ENCODE results near the gene SPC25.

GRCh38 chr2:168939918-168940317 lies 49.7 kb upstream of the SPC25 start:
- TF ChIP-seq CTCF (IDR thresholded peaks at IDR 0.05) (no peak), POLR2AphosphoS5 (IDR thresholded peaks at IDR 0.05) (no peak)

Data from breast epithelium (tissue), 3 donors.